Fibroblast of lung (primary cell): Measurements from ENCODE around the gene METTL1. TPM values are rescaled to one million over a fixed set of nuclear protein-coding genes. Genes with fewer than 3 reads are reported as not detected.

Experiments used
- DNase-seq, 2 donors: peaks; one replicate each; pipeline versions ENCODE4 v3.0.0 to v3.0.0-alpha.2; 2010; ENCODE audit warnings: low read depth in 2 of 2
- H2AFZ ChIP-seq: 2 replicates; pipeline ENCODE4 v1.5.1; 2012; ENCODE audit warnings: low read length, control low read depth, inconsistent platforms
- H3K27ac ChIP-seq: 2 replicates; pipeline ENCODE4 v1.5.1; 2011; ENCODE audit warnings: low read length, control low read depth; ENCODE audit not compliant: insufficient read depth
- H3K27me3 ChIP-seq: 2 replicates; pipeline ENCODE4 v1.5.1; 2011; ENCODE audit warnings: mild to moderate bottlenecking, low read length; ENCODE audit not compliant: control insufficient read depth, insufficient read depth
- H3K36me3 ChIP-seq: 2 replicates; pipeline ENCODE4 v1.5.1; 2011; ENCODE audit warnings: low read length; ENCODE audit not compliant: control insufficient read depth, insufficient read depth
- H3K4me1 ChIP-seq: 2 replicates; pipeline ENCODE4 v1.5.1; 2011; ENCODE audit warnings: low read length; ENCODE audit not compliant: control insufficient read depth, insufficient read depth; ENCODE audit errors: extremely low read depth
- H3K4me2 ChIP-seq: 2 replicates; pipeline ENCODE4 v1.5.1; 2011; ENCODE audit warnings: low read length, control low read depth; ENCODE audit not compliant: insufficient read depth; ENCODE audit errors: extremely low read depth
- H3K4me3 ChIP-seq, 4 experiments: fragments of 200-600 bp in 1 of 4; sonication (generic) in 1 of 4; replicated peaks in 1 of 4; 2 replicates each; pipeline ENCODE4 v1.5.1; 2011 to 2016; ENCODE audit warnings: low read length in 4 of 4, low read depth in 3 of 4, mild to moderate bottlenecking in 3 of 4, control low read depth in 2 of 4, inconsistent platforms in 1 of 4, mixed read lengths in 1 of 4; ENCODE audit not compliant: insufficient read depth in 1 of 4; ENCODE audit errors: control extremely low read depth in 1 of 4
- H3K79me2 ChIP-seq: 2 replicates; pipeline ENCODE4 v1.5.1; 2012; ENCODE audit warnings: mild to moderate bottlenecking, low read length, inconsistent platforms; ENCODE audit not compliant: control insufficient read depth, insufficient read depth
- H3K9ac ChIP-seq: 2 replicates; pipeline ENCODE4 v1.5.1; 2011; ENCODE audit warnings: mild to moderate bottlenecking, low read length, control low read depth; ENCODE audit not compliant: insufficient read depth
- H3K9me3 ChIP-seq: 2 replicates; pipeline ENCODE4 v1.5.1; 2012; ENCODE audit warnings: low read depth, low read length; ENCODE audit not compliant: control insufficient read depth, insufficient read depth
- H4K20me1 ChIP-seq: 2 replicates; pipeline ENCODE4 v1.5.1; 2011; ENCODE audit warnings: low read length; ENCODE audit not compliant: control insufficient read depth, insufficient read depth; ENCODE audit errors: extremely low read depth
- EZH2 ChIP-seq: IDR thresholded peaks from 2 replicates; pipeline ENCODE4 v1.5.1; 2012; ENCODE audit warnings: low read length, control low read depth, mild to moderate bottlenecking; ENCODE audit errors: missing control alignments
- polyA plus RNA-seq, 2 donors: library from polyadenylated mRNA; depleted of rRNA in 1 of 2; stranded (reverse) in 1 of 2; unstranded in 1 of 2; fragments of >200 nt; gene quantifications; 2 replicates each; pipeline ENCODE4 v1.2.1, GENCODE V29; 2011 to 2012; ENCODE audit warnings: missing spikeins in 1 of 2
- total RNA-seq: library from RNA; depleted of rRNA; stranded (reverse); fragments of >200 nt; gene quantifications from 2 replicates; pipeline ENCODE4 v1.2.1, GENCODE V29; 2014
- TF ChIP-seq, protein P1 (sequence below), 2 donors: IDR thresholded peaks in 1 of 2; conservative IDR thresholded peaks in 1 of 2; 1 replicate in 1 of 2; 2 replicates in 1 of 2; pipeline ENCODE4 v1.5.1; 2011 to 2012; ENCODE audit warnings: low read length in 2 of 2, control low read depth in 1 of 2, inconsistent platforms in 1 of 2, low read depth in 1 of 2, mild to moderate bottlenecking in 1 of 2

Gene METTL1
- total and polyA plus RNA-seq, 2 donors (not counting 1 experiment from before 2014, with no cell fraction given): 3.5 to 16.9 TPM

GRCh38 chr12:57755194-57755453 lies 16.8 kb downstream of the METTL1 start:
- no peak overlapping the region for H2AFZ ChIP-seq
- H3K27me3 ChIP-seq: peaks cover 13% of the 10 kb centered on the region
- peaks cover 4% of the 10 kb centered on the region for H3K36me3 ChIP-seq
- no peak for TF ChIP-seq EZH2
- TF ChIP-seq, protein P1, sequence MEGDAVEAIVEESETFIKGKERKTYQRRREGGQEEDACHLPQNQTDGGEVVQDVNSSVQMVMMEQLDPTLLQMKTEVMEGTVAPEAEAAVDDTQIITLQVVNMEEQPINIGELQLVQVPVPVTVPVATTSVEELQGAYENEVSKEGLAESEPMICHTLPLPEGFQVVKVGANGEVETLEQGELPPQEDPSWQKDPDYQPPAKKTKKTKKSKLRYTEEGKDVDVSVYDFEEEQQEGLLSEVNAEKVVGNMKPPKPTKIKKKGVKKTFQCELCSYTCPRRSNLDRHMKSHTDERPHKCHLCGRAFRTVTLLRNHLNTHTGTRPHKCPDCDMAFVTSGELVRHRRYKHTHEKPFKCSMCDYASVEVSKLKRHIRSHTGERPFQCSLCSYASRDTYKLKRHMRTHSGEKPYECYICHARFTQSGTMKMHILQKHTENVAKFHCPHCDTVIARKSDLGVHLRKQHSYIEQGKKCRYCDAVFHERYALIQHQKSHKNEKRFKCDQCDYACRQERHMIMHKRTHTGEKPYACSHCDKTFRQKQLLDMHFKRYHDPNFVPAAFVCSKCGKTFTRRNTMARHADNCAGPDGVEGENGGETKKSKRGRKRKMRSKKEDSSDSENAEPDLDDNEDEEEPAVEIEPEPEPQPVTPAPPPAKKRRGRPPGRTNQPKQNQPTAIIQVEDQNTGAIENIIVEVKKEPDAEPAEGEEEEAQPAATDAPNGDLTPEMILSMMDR (conservative IDR thresholded peaks at IDR 0.05 in 1 of 2, IDR thresholded peaks at IDR 0.05 in 1 of 2; ENCODE audit: low read depth in 1 of 2, low read length in 2 of 2): no peak
- DNase-seq: no peak
- H3K27ac ChIP-seq: no peak overlapping the region
- H3K9me3 ChIP-seq: no peaks in the 10 kb centered on the region
- peak overlapping the region in 2 of 4 experiments; percentile 20 to 64 for H3K4me3 ChIP-seq
- no peaks in the 10 kb centered on the region for H4K20me1 ChIP-seq
- H3K4me1 ChIP-seq: peaks cover 4% of the 10 kb centered on the region
- H3K9ac ChIP-seq: no peak overlapping the region
- peak overlapping the region; percentile 15 for H3K4me2 ChIP-seq
- peaks cover 19% of the 10 kb centered on the region for H3K79me2 ChIP-seq

- Histone ChIP-seq H3K4me3 (peak within 1 kb of the TSS; percentile 41 to 64 (median 49)), H3K36me3 (peaks cover 4% of the 10 kb centered on the region), H2AFZ (peak within 1 kb of the TSS; percentile 29), H3K4me2 (peak within 1 kb of the TSS; percentile 67), H3K27me3 (peaks cover 13% of the 10 kb centered on the region), H3K27ac (no peak within 1 kb of the TSS), H4K20me1 (no peaks in the 10 kb centered on the region), H3K79me2 (peaks cover 20% of the 10 kb centered on the region), H3K9me3 (no peaks in the 10 kb centered on the region), H3K4me1 (peaks cover 4% of the 10 kb centered on the region), H3K9ac (peak within 1 kb of the TSS; percentile 54)
- TF ChIP-seq EZH2: peak; percentile 80
- TF ChIP-seq, protein P1 (conservative IDR thresholded peaks at IDR 0.05 in 1 of 2, IDR thresholded peaks at IDR 0.05 in 1 of 2; ENCODE audit: low read depth in 1 of 2, low read length in 2 of 2): no peak
- DNase-seq: no peak
Observed at GRCh38 chr12:57754411-57755193, 17.3 kb downstream of the METTL1 start, which contains the start of gene MARCHF9. Gene MARCHF9, plus strand, starts transcription at chr12:57755103. Its CDS starts 426 bp downstream, at chr12:57755529.

- Histone ChIP-seq H3K27ac (no peak overlapping the region), H2AFZ (no peak overlapping the region), H3K36me3 (peaks cover 7% of the 10 kb centered on the region), H4K20me1 (no peaks in the 10 kb centered on the region), H3K9me3 (no peaks in the 10 kb centered on the region), H3K4me3 (no peak overlapping the region), H3K27me3 (peaks cover 13% of the 10 kb centered on the region), H3K79me2 (peaks cover 24% of the 10 kb centered on the region), H3K9ac (no peak overlapping the region), H3K4me2 (no peak overlapping the region), H3K4me1 (peaks cover 4% of the 10 kb centered on the region)
- TF ChIP-seq EZH2: no peak
- DNase-seq: no peak
Observed at GRCh38 chr12:57753756-57754337, 18.1 kb downstream of the METTL1 start.
